ENCODE measurements around the gene LCN15. TPM values are rescaled to one million over a fixed set of nuclear protein-coding genes. Genes with fewer than 3 reads are reported as not detected.

Gene LCN15
- total RNA-seq, 1 donor from 2014 or later = not detected

GRCh38 chr9:136751814-136752213 lies 12.5 kb downstream of the LCN15 start:
- no peak for DNase-seq (ENCODE audit: low spot score)
- Mint-ChIP-seq H3K27ac (no peak overlapping the region), H3K9me3 (peaks cover 16% of the 10 kb centered on the region), H3K27me3 (ENCODE audit: insufficient read depth, low read depth) (peaks cover 14% of the 10 kb centered on the region), H3K4me1 (no peaks in the 10 kb centered on the region), H3K4me3 (no peak overlapping the region), H3K36me3 (no peaks in the 10 kb centered on the region)
- H3K27ac ChIP-seq = no peak overlapping the region
- H3K9ac ChIP-seq = no peak overlapping the region
- no peak overlapping the region for H3K4me2 ChIP-seq
- no peak overlapping the region for H3K4me3 ChIP-seq
- H2AFZ ChIP-seq (replicated peaks) = no peak overlapping the region
- peaks cover 3% of the 10 kb centered on the region for H3K4me1 ChIP-seq
- H3F3A ChIP-seq (ENCODE audit: low read depth) = peaks cover 4% of the 10 kb centered on the region
- no peaks in the 10 kb centered on the region for H4K20me1 ChIP-seq (ENCODE audit: low read depth)
- TF ChIP-seq EZH2phosphoT487 (IDR thresholded peaks at IDR 0.05) = no peak
- TF ChIP-seq EZH2 (IDR thresholded peaks at IDR 0.05) = no peak
- TF ChIP-seq CTCF (IDR thresholded peaks at IDR 0.05) = no peak
- H3K9me3 ChIP-seq (ENCODE audit: low read depth) = no peaks in the 10 kb centered on the region
- no peaks in the 10 kb centered on the region for H3K27me3 ChIP-seq
- no peaks in the 10 kb centered on the region for H3K79me2 ChIP-seq (ENCODE audit: low read depth)
- H3K36me3 ChIP-seq = no peaks in the 10 kb centered on the region

- peaks cover 13% of the 10 kb centered on the region for H3K9me3 Mint-ChIP-seq
- no peak for DNase-seq (ENCODE audit: low spot score)
- H3K4me1 ChIP-seq = peaks cover 3% of the 10 kb centered on the region
- H4K20me1 ChIP-seq (ENCODE audit: low read depth) = no peaks in the 10 kb centered on the region
- no peaks in the 10 kb centered on the region for H3K27me3 ChIP-seq
- no peak overlapping the region for H3K4me3 ChIP-seq
- no peaks in the 10 kb centered on the region for H3K9me3 ChIP-seq (ENCODE audit: low read depth)
- H3K4me3 Mint-ChIP-seq = no peak overlapping the region
- H3K27ac Mint-ChIP-seq = no peak overlapping the region
- no peak overlapping the region for H3K9ac ChIP-seq
- no peaks in the 10 kb centered on the region for H3K79me2 ChIP-seq (ENCODE audit: low read depth)
- no peaks in the 10 kb centered on the region for H3K4me1 Mint-ChIP-seq
- no peaks in the 10 kb centered on the region for H3K36me3 ChIP-seq
- H3K36me3 Mint-ChIP-seq = no peaks in the 10 kb centered on the region
- TF ChIP-seq EZH2 (IDR thresholded peaks at IDR 0.05) = no peak
- no peak for TF ChIP-seq EZH2phosphoT487 (IDR thresholded peaks at IDR 0.05)
- no peak for TF ChIP-seq CTCF (IDR thresholded peaks at IDR 0.05)
- no peak overlapping the region for H3K27ac ChIP-seq
- H3K27me3 Mint-ChIP-seq (ENCODE audit: insufficient read depth, low read depth) = peaks cover 14% of the 10 kb centered on the region
- no peak overlapping the region for H3K4me2 ChIP-seq
- no peak overlapping the region for H2AFZ ChIP-seq (replicated peaks)
- peaks cover 4% of the 10 kb centered on the region for H3F3A ChIP-seq (ENCODE audit: low read depth)
Measured at GRCh38 chr9:136751244-136751643, 13.1 kb downstream of the LCN15 start.

GRCh38 chr9:136750526-136750925 lies 13.8 kb downstream of the LCN15 start:
- no peak for DNase-seq (ENCODE audit: low spot score)
- H3K4me2 ChIP-seq = no peak overlapping the region
- Mint-ChIP-seq H3K27me3 (ENCODE audit: insufficient read depth, low read depth) (peaks cover 8% of the 10 kb centered on the region), H3K9me3 (peaks cover 13% of the 10 kb centered on the region), H3K36me3 (no peaks in the 10 kb centered on the region), H3K4me1 (no peaks in the 10 kb centered on the region), H3K4me3 (no peak overlapping the region), H3K27ac (no peak overlapping the region)
- H3K36me3 ChIP-seq = no peaks in the 10 kb centered on the region
- peaks cover 4% of the 10 kb centered on the region for H3F3A ChIP-seq (ENCODE audit: low read depth)
- H3K4me1 ChIP-seq = peaks cover 3% of the 10 kb centered on the region
- no peak overlapping the region for H3K4me3 ChIP-seq
- no peak overlapping the region for H2AFZ ChIP-seq (replicated peaks)
- no peaks in the 10 kb centered on the region for H3K9me3 ChIP-seq (ENCODE audit: low read depth)
- H4K20me1 ChIP-seq (ENCODE audit: low read depth) = no peaks in the 10 kb centered on the region
- no peak overlapping the region for H3K9ac ChIP-seq
- no peaks in the 10 kb centered on the region for H3K27me3 ChIP-seq
- H3K27ac ChIP-seq = no peak overlapping the region
- H3K79me2 ChIP-seq (ENCODE audit: low read depth) = no peaks in the 10 kb centered on the region
- TF ChIP-seq CTCF (IDR thresholded peaks at IDR 0.05) = no peak
- no peak for TF ChIP-seq EZH2 (IDR thresholded peaks at IDR 0.05)
- TF ChIP-seq EZH2phosphoT487 (IDR thresholded peaks at IDR 0.05) = no peak
